Adrenal gland (tissue), 12 donors: ENCODE measurements around the gene DOCK10. TPM values are rescaled to one million over a fixed set of nuclear protein-coding genes. Genes with fewer than 3 reads are reported as not detected.

Experiments
- DNase-seq, 7 donors: peaks; one replicate each; pipeline ENCODE4 v3.0.0-alpha.2; 2019 to 2020
- H3K27ac ChIP-seq, 5 donors: fragments of 200-600 bp; sonication (generic) in 4 of 5; 1 replicate in 3 of 5; 2 replicates in 2 of 5; pipeline versions ENCODE4 v1.5.1 to v1.8.0; 2016 to 2020; ENCODE audit warnings: mild to moderate bottlenecking in 1 of 5
- H3K27me3 ChIP-seq: fragments of 200-600 bp; 2 replicates; pipeline ENCODE4 v1.8.0; 2021
- H3K36me3 ChIP-seq, 2 donors: fragments of 200-600 bp; replicated peaks in 1 of 2; 1 replicate in 1 of 2; 2 replicates in 1 of 2; pipeline versions ENCODE4 v1.5.1 to v1.8.0; 2018 to 2022
- H3K4me1 ChIP-seq, 2 donors: fragments of 200-600 bp; replicated peaks in 1 of 2; 1 replicate in 1 of 2; 2 replicates in 1 of 2; pipeline versions ENCODE4 v1.5.1 to v1.8.0; 2018 to 2021
- H3K4me3 ChIP-seq, 4 donors: fragments of 200-600 bp; sonication (generic) in 3 of 4; one replicate each; pipeline ENCODE4 v1.5.1; 2016 to 2018
- H3K9me3 ChIP-seq, 3 donors: fragments of 200-600 bp; sonication (generic) in 1 of 3; replicated peaks in 1 of 3; 1 replicate in 2 of 3; 2 replicates in 1 of 3; pipeline versions ENCODE4 v1.5.1 to v1.8.0; 2016 to 2021
- CTCF ChIP-seq, 6 experiments: fragments of 450-650 bp in 4 of 6; fragments of 200-600 bp in 2 of 6; sonication (generic) in 1 of 6; IDR thresholded peaks; 1 replicate in 5 of 6; 2 replicates in 1 of 6; pipeline versions ENCODE4 v1.5.1 to v1.8.0; 2016 to 2021; ENCODE audit warnings: antibody characterized with exemption in 6 of 6, mild to moderate bottlenecking in 2 of 6, moderate library complexity in 1 of 6
- POLR2A ChIP-seq, 2 donors: fragments of 450-650 bp; IDR thresholded peaks; one replicate each; pipeline ENCODE4 v1.6.1; 2017; ENCODE audit warnings: antibody characterized with exemption in 2 of 2, mild to moderate bottlenecking in 2 of 2, moderate library complexity in 1 of 2
- WGBS, 4 donors: extraction: QIAGEN DNeasy Blood & Tissue Kit in 2 of 4; methylation state at CpG; one replicate each; pipeline versions ENCODE4 v1.1.5 to v1.1.7; 2013 to 2017; 5-methylcytosine and 5-hydroxymethylcytosine counted together
- intact Hi-C, 2 donors: fragments of 100-400 bp; cut with DNase I; formaldehyde crosslinking; loops; one replicate each; pipeline versions ENCODE4 v1.14.1 to v1.15.0; 2022 to 2023
- polyA plus RNA-seq, 3 donors: library from polyadenylated mRNA; stranded (reverse); fragments of 200-250 nt in 2 of 3; fragments of 350-450 nt in 1 of 3; fragmentation: Illumina TruSeq in 1 of 3; extraction: RNeasy Lipid Tissue Mini Kit (QIAGEN cat#74804) in 1 of 3; gene quantifications; one replicate each; pipeline ENCODE4 v1.2.3, GENCODE V29; 2013 to 2014
- total RNA-seq, 9 donors: library from RNA; depleted of rRNA in 4 of 9; stranded (reverse); fragments of >200 nt in 4 of 9; fragments of 120-200 nt in 1 of 9; fragmentation: NEBNext Ultra II Directional in 1 of 9; extraction: Animal tissue kit (Norgen Biotek cat#: 25700) in 1 of 9; gene quantifications; one replicate each; pipeline versions ENCODE4 v1.1.0 to v1.2.4, GENCODE V29; 2013 to 2023
- donor health status: healthy with polysubstance abuse.
- donor health status: Bipolar disorder and iron deficiency.
- donor health status: DM: yes; HTN: yes; CAD: no.
- donor health status: DM: no; HTN: no; CAD: no.
- donor health status: DM: no; HTN: no; CAD: no.
- donor health status: DM: yes; HTN: yes; CAD: no.

DOCK10 gene
- total and polyA plus RNA-seq, 12 donors = 6.2 to 40.8 (median 20.0) TPM

- no peak for TF ChIP-seq CTCF (IDR thresholded peaks at IDR 0.05)
- no peak for TF ChIP-seq POLR2A (IDR thresholded peaks at IDR 0.05)
- Histone ChIP-seq H3K4me3 (no peak overlapping the region), H3K27ac (no peak overlapping the region), H3K36me3 (no peaks in the 10 kb centered on the region), H3K4me1 (peaks cover 24 to 25% of the 10 kb centered on the region in 2 donors), H3K9me3 (no peaks in the 10 kb centered on the region), H3K27me3 (no peaks in the 10 kb centered on the region)
- DNase-seq = no peak
- WGBS, 4 donors = 67 to 83% (median 75%) methylated on average over 5 of the region's 5 CpGs
- intact Hi-C loops = no loop called here
These were observed 112.1 kb downstream of the DOCK10 start for GRCh38 chr2:224930124-224930523.

- no peak overlapping the region for H3K4me3 ChIP-seq
- H3K9me3 ChIP-seq = no peaks in the 10 kb centered on the region
- no peak overlapping the region for H3K27ac ChIP-seq
- H3K4me1 ChIP-seq = peaks cover 24 to 25% of the 10 kb centered on the region in 2 donors
- H3K36me3 ChIP-seq = no peaks in the 10 kb centered on the region
- H3K27me3 ChIP-seq = no peaks in the 10 kb centered on the region
- 86 to 100% (median 96%) methylated on average over 3 of the region's 3 CpGs for WGBS, 4 donors
- DNase-seq = no peak
- no peak for TF ChIP-seq POLR2A (IDR thresholded peaks at IDR 0.05)
- TF ChIP-seq CTCF (IDR thresholded peaks at IDR 0.05) = no peak
- intact Hi-C loops = no loop called here
These were observed 112.8 kb downstream of the DOCK10 start for GRCh38 chr2:224929512-224929911.

GRCh38 chr2:224927646-224928173 lies 114.6 kb downstream of the DOCK10 start:
- no peak for TF ChIP-seq CTCF (IDR thresholded peaks at IDR 0.05)
- H3K27ac ChIP-seq = peak overlapping the region in 1 of 5 donors; percentile 40
- H3K4me1 ChIP-seq = peaks cover 22 to 23% of the 10 kb centered on the region in 2 donors
- no peak overlapping the region for H3K4me3 ChIP-seq
- H3K9me3 ChIP-seq = no peaks in the 10 kb centered on the region
- 54 to 72% (median 69%) methylated on average over 6 to 7 of the region's 7 CpGs for WGBS, 4 donors
- H3K36me3 ChIP-seq = no peaks in the 10 kb centered on the region
- DNase-seq = peak in 1 of 7 donors; percentile 25
- intact Hi-C loops = no loop called here
- no peaks in the 10 kb centered on the region for H3K27me3 ChIP-seq

DNA sequence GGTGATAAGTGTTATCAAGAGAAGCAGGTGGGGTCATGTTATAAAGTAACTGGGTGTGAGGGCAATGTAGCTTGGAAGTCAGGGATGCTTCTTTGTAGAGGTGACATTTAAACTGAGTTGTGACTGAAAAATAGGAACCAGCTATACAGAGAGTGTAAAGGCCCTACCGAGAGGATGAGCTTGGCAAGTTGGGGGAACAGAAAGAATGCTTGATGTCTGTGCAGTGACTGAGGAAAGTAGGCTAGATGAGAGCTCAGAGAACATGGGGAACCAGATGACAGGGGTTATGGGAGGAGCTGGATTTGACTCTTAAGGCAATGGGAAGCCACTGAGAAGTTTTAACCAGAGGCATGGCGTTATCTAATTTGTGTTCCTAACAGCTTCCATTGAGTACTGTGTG lies 115.3 kb downstream of the DOCK10 start:
- Histone ChIP-seq H3K27ac (peak overlapping the region in 4 of 5 donors; percentile 6 to 68 (median 54)), H3K4me1 (peaks cover 22 to 23% of the 10 kb centered on the region in 2 donors), H3K36me3 (no peaks in the 10 kb centered on the region), H3K9me3 (no peaks in the 10 kb centered on the region), H3K4me3 (no peak overlapping the region), H3K27me3 (no peaks in the 10 kb centered on the region)
- no peak for DNase-seq
- TF ChIP-seq CTCF (IDR thresholded peaks at IDR 0.05) (no peak), POLR2A (IDR thresholded peaks at IDR 0.05) (no peak)
- intact Hi-C loops = no loop called here
- WGBS, 4 donors = 74 to 82% (median 78%) methylated on average over 2 of the region's 2 CpGs
